Measurements from ENCODE around the gene TLE5. TPM values are rescaled to one million over a fixed set of nuclear protein-coding genes. Genes with fewer than 3 reads are reported as not detected.

Gene TLE5
- total and polyA plus RNA-seq, 10 of the 15 experiments (the other 5 are each of a cell fraction or from before 2014, with no cell fraction given), result 2.5 to 373 (median 154) TPM

DNA sequence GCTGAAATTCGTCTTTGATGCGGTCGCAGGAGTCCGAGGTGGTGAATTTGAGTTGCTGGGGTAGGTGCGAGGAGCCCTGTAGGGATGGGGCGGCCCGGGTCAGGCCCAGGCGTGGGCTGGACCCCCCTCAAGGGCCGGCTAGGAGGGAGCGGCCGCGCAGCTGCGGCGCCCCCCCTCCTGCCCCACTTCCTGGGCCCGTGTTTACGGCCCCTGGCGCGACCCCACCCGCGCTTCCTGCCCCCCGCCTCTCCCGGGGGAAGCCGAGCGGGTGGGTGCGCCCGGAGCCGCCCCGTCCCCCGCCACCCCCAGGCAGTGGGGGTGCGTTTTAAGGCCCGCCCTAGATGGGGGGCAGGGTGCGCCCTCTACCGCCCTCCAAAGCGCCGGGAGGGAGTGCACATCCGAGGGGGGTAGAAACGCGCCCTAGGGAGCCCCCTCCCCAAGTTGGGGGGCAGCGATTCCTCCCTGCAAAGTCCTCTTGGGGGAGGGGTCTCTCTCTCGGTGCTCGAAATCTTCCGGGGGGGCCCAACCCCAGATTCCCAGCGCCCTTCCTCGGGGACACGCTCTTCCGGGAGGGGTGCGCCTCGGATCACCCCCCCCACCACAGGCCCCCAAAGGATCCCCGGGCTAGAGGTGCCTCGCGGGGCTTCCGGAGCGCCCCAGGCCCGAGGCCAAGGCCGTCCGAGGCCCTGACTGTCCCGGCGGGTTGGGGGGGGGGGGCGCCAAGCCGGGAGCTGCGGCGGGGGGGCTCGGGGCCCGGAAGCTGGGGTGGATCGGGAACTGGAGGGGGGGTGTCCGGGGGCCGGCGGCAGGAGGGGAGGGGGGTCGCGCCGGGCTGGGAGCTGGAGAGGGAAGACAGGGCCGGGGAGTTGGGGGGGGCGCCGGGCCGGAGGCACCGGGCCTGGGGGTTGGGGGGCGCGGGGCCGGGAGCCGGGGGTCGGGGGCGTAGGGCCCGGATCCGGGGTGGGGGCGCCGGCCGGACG, 823 bp downstream of the TLE5 start:
- peaks cover 33% of the 10 kb centered on the region for H3K4me1 ChIP-seq (ENCODE audit: control insufficient read depth, insufficient read depth, low read length)
- FAIRE-seq, result no peak
- no peak for TF ChIP-seq ZSCAN29 (IDR thresholded peaks at IDR 0.05)
- no peak for TF ChIP-seq NR2C1 (IDR thresholded peaks at IDR 0.05)
- peak in 1 of 2 experiments; percentile 93; a peak in 2 of 3 replicates for TF ChIP-seq EGR1 (IDR thresholded peaks at IDR 0.05; ENCODE audit: borderline replicate concordance in 1 of 2, low read depth in 2 of 2, low read length in 2 of 2)
- no peak for TF ChIP-seq POLR2AphosphoS5 (IDR thresholded peaks at IDR 0.05; ENCODE audit: low read length)
- TF ChIP-seq MXI1 (IDR thresholded peaks at IDR 0.05; ENCODE audit: low read depth, low read length), result no peak
- no peak for TF ChIP-seq MYB (IDR thresholded peaks at IDR 0.05; ENCODE audit: borderline replicate concordance, low read depth, low read length)
- no peak for TF ChIP-seq ZNF24 (IDR thresholded peaks at IDR 0.05)
- no peak for TF ChIP-seq HDAC6 (IDR thresholded peaks at IDR 0.05; ENCODE audit: unreplicated experiment)
- no peak for TF ChIP-seq NFIC (IDR thresholded peaks at IDR 0.05; ENCODE audit: low read depth, low read length)
- TF ChIP-seq, protein P1, sequence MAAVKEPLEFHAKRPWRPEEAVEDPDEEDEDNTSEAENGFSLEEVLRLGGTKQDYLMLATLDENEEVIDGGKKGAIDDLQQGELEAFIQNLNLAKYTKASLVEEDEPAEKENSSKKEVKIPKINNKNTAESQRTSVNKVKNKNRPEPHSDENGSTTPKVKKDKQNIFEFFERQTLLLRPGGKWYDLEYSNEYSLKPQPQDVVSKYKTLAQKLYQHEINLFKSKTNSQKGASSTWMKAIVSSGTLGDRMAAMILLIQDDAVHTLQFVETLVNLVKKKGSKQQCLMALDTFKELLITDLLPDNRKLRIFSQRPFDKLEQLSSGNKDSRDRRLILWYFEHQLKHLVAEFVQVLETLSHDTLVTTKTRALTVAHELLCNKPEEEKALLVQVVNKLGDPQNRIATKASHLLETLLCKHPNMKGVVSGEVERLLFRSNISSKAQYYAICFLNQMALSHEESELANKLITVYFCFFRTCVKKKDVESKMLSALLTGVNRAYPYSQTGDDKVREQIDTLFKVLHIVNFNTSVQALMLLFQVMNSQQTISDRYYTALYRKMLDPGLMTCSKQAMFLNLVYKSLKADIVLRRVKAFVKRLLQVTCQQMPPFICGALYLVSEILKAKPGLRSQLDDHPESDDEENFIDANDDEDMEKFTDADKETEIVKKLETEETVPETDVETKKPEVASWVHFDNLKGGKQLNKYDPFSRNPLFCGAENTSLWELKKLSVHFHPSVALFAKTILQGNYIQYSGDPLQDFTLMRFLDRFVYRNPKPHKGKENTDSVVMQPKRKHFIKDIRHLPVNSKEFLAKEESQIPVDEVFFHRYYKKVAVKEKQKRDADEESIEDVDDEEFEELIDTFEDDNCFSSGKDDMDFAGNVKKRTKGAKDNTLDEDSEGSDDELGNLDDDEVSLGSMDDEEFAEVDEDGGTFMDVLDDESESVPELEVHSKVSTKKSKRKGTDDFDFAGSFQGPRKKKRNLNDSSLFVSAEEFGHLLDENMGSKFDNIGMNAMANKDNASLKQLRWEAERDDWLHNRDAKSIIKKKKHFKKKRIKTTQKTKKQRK (IDR thresholded peaks at IDR 0.05; ENCODE audit: low read depth, low read length), result no peak
- no peak for TF ChIP-seq RUNX3 (IDR thresholded peaks at IDR 0.05; ENCODE audit: low read length)
- TF ChIP-seq DPF2 (IDR thresholded peaks at IDR 0.05), result peak; percentile 78
- TF ChIP-seq MEF2A (IDR thresholded peaks at IDR 0.05; ENCODE audit: insufficient read depth, low read depth, low read length), result no peak
- TF ChIP-seq, protein P2, sequence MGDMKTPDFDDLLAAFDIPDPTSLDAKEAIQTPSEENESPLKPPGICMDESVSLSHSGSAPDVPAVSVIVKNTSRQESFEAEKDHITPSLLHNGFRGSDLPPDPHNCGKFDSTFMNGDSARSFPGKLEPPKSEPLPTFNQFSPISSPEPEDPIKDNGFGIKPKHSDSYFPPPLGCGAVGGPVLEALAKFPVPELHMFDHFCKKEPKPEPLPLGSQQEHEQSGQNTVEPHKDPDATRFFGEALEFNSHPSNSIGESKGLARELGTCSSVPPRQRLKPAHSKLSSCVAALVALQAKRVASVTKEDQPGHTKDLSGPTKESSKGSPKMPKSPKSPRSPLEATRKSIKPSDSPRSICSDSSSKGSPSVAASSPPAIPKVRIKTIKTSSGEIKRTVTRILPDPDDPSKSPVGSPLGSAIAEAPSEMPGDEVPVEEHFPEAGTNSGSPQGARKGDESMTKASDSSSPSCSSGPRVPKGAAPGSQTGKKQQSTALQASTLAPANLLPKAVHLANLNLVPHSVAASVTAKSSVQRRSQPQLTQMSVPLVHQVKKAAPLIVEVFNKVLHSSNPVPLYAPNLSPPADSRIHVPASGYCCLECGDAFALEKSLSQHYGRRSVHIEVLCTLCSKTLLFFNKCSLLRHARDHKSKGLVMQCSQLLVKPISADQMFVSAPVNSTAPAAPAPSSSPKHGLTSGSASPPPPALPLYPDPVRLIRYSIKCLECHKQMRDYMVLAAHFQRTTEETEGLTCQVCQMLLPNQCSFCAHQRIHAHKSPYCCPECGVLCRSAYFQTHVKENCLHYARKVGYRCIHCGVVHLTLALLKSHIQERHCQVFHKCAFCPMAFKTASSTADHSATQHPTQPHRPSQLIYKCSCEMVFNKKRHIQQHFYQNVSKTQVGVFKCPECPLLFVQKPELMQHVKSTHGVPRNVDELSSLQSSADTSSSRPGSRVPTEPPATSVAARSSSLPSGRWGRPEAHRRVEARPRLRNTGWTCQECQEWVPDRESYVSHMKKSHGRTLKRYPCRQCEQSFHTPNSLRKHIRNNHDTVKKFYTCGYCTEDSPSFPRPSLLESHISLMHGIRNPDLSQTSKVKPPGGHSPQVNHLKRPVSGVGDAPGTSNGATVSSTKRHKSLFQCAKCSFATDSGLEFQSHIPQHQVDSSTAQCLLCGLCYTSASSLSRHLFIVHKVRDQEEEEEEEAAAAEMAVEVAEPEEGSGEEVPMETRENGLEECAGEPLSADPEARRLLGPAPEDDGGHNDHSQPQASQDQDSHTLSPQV (IDR thresholded peaks at IDR 0.05), result no peak

More for the DNA sequence above, 823 bp downstream of the TLE5 start:
- H4K20me1 ChIP-seq (ENCODE audit: control insufficient read depth, insufficient read depth), result peaks cover 11% of the 10 kb centered on the region; the same call in 1 of the 2 replicates
- WGBS (ENCODE audit: insufficient coverage, insufficient replicate concordance, low lambda C conversion rate, missing lambda C conversion rate), result 1% methylated on average over 55 of the region's 88 CpGs
- peak overlapping the region; percentile 60 for H2AFZ ChIP-seq (ENCODE audit: control insufficient read depth, low read depth, low read length)
- ChIA-PET SMC1A (ENCODE audit: uncharacterized antibody, unreplicated experiment) (interaction anchor here (1.3 to 1.7 kb wide), 3 partner anchors 9 to 25 kb away, joined by 3 to 8 read pairs (median 4); no protein-coding TSS in a partner anchor), CTCF (interaction anchor here (0.5 to 2.2 kb wide), 7 partner anchors 9 to 479 kb away, joined by 3 to 11 read pairs (median 4); no protein-coding TSS in a partner anchor), RAD21 (ENCODE audit: unreplicated experiment) (interaction anchor here (0.6 to 3.0 kb wide), 3 partner anchors 12 to 106 kb away, joined by 3 to 13 read pairs (median 6); no protein-coding TSS in a partner anchor), POLR2A (interaction anchor here (1.0 to 2.0 kb wide), 2 partner anchors 10 to 26 kb away, joined by 4 to 13 read pairs; no protein-coding TSS in a partner anchor)
- H3K27ac ChIP-seq (ENCODE audit: control insufficient read depth, insufficient read depth), result peak overlapping the region; percentile 87
- intact Hi-C loops (cut with micrococcal nuclease; ENCODE audit: unreplicated experiment), result no loop called here
- peak overlapping the region; percentile 95 for H3K9ac ChIP-seq (ENCODE audit: control insufficient read depth, insufficient read depth, low read length)
- in situ Hi-C loops (cut with MboI), result no loop called here
- peaks cover 29% of the 10 kb centered on the region for H3K79me2 ChIP-seq (ENCODE audit: control insufficient read depth, insufficient read depth, low read length)
- peak; percentile 69 for ATAC-seq
- H3K27me3 ChIP-seq (replicated peaks in 1 of 2; ENCODE audit: control insufficient read depth in 2 of 2, insufficient read depth in 2 of 2, low read length in 1 of 2), result no peaks in the 10 kb centered on the region
- no peak for DNase-seq (ENCODE audit: low read depth, low spot score)
- H3K36me3 ChIP-seq (ENCODE audit: control insufficient read depth in 2 of 2, insufficient read depth in 2 of 2, low read length in 1 of 2), result peaks cover 11 to 14% of the 10 kb centered on the region in 2 experiments; a peak in 3 of 4 replicates
- H3K4me3 ChIP-seq, result peak overlapping the region; percentile 88
- H3K4me2 ChIP-seq (ENCODE audit: control insufficient read depth, insufficient read depth), result peak overlapping the region; percentile 82
- no TSS peak for BruUV-seq (replicated peaks)
- H3K9me3 ChIP-seq (replicated peaks; ENCODE audit: control insufficient read depth, insufficient read depth, low read length), result no peaks in the 10 kb centered on the region

All from GM12878 (cell line).